ENCODE data around the gene PLBD2.

The PLBD2 gene

GRCh38 chr12:113358381-113359132 lies at the start of gene PLBD2:
TSS of gene PLBD2 (plus strand) at chr12:113358587. CDS start at chr12:113358601, 14 bp downstream.
- DNase-seq, result peak; percentile 96

GRCh38 chr12:113310489-113310888 lies 47.9 kb upstream of the PLBD2 start:
- DNase-seq, result peak; percentile 11

GRCh38 chr12:113314121-113314529 lies 44.3 kb upstream of the PLBD2 start:
- DNase-seq, result no peak

- DNase-seq, result no peak
Observed at GRCh38 chr12:113315358-113315757, 43.0 kb upstream of the PLBD2 start.

- no peak for DNase-seq
Observed at GRCh38 chr12:113316155-113316554, 42.2 kb upstream of the PLBD2 start.

GRCh38 chr12:113317122-113317521 lies 41.3 kb upstream of the PLBD2 start:
- no peak for DNase-seq

GRCh38 chr12:113318046-113318656 lies 40.2 kb upstream of the PLBD2 start:
- DNase-seq, result no peak

- no peak for DNase-seq
Observed at GRCh38 chr12:113318900-113319628, 39.3 kb upstream of the PLBD2 start.

GRCh38 chr12:113320401-113320800 lies 38.0 kb upstream of the PLBD2 start:
- DNase-seq, result no peak

- peak; percentile 44 for DNase-seq
Observed at GRCh38 chr12:113322343-113322742, 36.0 kb upstream of the PLBD2 start.

GRCh38 chr12:113325916-113326315 lies 32.5 kb upstream of the PLBD2 start:
- no peak for DNase-seq

GRCh38 chr12:113326775-113327395 lies 31.5 kb upstream of the PLBD2 start:
- DNase-seq, result no peak

GRCh38 chr12:113328368-113328889 lies 30.0 kb upstream of the PLBD2 start:
- DNase-seq, result no peak

GRCh38 chr12:113329022-113329790 lies 29.2 kb upstream of the PLBD2 start:
- DNase-seq, result no peak

GRCh38 chr12:113329791-113330417 lies 28.5 kb upstream of the PLBD2 start:
- DNase-seq, result no peak

GRCh38 chr12:113330505-113330904 lies 27.9 kb upstream of the PLBD2 start:
- DNase-seq, result no peak

GRCh38 chr12:113332688-113333417 lies 25.5 kb upstream of the PLBD2 start:
- peak; percentile 29 for DNase-seq

GRCh38 chr12:113333418-113333750 lies 25.0 kb upstream of the PLBD2 start:
- DNase-seq, result no peak

- DNase-seq, result peak; percentile 32
Observed at GRCh38 chr12:113333877-113334785, 24.3 kb upstream of the PLBD2 start.
